HG03159 (cell line): ENCODE measurements around the gene GALNS.
"Not testable (repeated sequence)": the region's sequence is repeated elsewhere in the genome, so short reads cannot be mapped to it uniquely, and the experiment has no call there.

Experiments used
- ATAC-seq: cut with Tn5 transposase; IDR thresholded peaks from one replicate; pipeline ENCODE4 v1.9.1; 2021; ENCODE audit warnings: mild to moderate bottlenecking, moderate library complexity; ENCODE audit not compliant: unreplicated experiment

GALNS gene

DNA sequence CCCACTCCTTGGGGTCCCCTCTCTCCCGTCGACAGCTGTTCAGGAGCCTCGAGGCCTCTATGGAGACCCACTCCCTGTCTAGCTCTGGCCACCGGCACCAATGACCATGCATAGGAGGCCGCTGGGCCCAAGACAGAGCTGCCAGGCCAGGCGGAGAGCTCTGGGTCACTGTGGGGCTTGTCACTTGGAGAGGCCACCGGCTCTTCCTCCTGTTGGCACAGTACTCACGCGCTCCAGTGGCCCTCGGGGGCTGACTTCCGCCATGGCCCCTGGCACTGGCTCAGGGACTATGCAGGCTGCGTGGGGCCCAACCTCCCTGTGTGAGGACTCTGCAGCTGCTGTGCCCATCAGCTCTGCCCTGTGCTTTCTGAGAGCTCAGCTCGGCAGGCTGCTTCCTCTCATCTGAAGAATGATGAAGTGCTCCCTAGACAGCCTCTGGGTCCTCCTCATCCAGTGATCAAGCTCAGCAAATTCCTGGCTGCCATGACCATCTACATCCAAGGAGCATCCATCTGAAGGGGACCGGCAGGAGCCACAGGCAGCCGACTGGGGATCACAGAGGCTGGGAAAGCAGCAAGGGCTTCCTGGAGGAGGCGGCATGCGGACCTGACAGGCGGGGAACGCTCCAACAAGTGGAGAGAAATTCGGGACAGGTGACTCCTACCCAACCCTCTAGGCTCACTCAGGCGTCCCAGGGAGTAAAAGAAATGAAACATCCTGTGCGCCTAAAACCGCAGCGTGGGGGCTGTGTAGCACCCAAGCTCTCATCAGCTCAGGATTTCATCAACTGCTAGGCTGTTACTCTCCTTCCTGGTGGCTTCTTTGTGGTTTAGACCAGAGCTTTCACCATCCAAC lies 16.8 kb downstream of the GALNS start:
- ATAC-seq, result no peak

GRCh38 chr16:88839026-88839529 lies 17.7 kb downstream of the GALNS start:
- ATAC-seq, result no peak

DNA sequence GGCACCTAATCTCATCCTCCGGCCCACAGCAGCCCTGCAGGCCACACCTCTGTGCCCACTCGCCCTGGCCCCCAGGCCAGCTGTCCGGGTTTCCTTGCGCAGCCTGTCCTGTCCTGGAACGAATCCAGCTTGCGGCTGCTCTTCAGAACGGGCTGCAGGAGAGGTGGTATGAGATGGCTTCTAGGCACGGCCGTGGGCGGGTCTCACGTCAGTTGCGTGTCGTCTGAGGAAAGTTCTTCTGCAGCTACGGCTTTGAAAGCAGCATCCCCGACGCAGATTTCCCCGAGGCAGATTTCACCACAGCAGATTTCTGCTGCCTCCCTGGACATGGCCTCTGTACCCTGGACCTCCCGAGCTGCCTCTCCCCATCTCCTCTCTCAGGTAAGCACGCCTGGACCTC lies 18.2 kb downstream of the GALNS start:
- no peak for ATAC-seq

DNA sequence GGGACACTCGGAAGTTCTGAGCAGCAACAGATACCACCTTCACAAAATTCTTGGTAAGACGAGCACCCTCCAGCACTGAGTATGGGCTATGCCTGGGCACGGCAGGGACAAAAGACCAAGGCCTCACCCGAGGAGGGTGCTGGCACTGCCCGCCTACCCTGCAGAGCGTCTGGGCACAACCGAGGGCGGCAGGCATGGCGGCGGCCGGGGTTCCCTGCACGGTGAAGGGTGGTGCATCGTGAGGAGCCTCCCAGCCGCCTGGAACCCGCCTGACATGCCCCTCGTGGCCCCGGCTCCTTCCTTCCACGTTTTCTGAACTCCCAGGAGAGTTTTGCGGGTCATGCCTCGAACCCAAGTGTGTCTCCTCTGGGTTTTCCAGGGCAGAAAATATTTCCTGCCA lies 18.9 kb downstream of the GALNS start:
- ATAC-seq, result no peak

- no peak for ATAC-seq
These were observed 20.0 kb downstream of the GALNS start for GRCh38 chr16:88836791-88837190.

GRCh38 chr16:88835818-88836217 lies 20.9 kb downstream of the GALNS start:
- ATAC-seq, result no peak

DNA sequence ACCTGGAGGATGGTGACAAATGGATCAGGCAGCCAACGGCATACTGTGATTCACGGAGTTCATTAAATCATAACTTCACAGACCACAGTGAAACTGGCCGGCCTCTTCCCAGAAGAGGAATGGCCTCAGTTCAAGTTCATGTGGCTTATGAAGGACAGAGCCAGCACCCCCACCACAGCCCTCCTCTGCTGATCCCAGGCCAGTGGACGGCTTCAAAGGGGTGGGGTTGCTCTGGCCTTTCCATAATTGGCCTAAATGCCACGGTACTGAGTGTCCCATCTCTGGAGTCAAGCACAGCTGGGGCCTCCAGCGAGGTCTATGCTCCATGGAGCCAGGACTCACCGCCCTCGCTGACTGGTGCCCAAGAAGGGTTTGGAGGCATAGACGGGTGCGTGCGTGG lies 21.4 kb downstream of the GALNS start:
- no peak for ATAC-seq

DNA sequence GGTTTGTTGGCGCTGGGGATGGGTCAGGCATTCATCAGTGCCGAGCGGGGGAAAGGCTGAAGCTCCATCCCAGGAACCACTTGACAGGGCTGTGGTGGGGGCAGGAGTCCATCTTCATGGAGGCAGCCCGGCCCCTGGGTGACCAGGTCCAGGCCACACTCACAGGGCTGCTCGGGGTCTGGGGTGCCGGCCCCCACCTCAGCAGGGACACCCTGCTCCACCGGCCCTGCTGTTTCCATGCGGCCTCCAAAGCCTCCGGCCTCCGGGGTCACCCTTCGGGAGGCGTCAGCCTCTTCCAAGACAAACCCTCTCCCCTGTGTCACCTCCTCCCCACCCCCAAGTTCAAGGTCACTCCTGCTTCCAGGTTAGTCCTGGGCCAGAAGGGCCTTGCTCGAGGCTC lies 22.1 kb downstream of the GALNS start:
- no peak for ATAC-seq

DNA sequence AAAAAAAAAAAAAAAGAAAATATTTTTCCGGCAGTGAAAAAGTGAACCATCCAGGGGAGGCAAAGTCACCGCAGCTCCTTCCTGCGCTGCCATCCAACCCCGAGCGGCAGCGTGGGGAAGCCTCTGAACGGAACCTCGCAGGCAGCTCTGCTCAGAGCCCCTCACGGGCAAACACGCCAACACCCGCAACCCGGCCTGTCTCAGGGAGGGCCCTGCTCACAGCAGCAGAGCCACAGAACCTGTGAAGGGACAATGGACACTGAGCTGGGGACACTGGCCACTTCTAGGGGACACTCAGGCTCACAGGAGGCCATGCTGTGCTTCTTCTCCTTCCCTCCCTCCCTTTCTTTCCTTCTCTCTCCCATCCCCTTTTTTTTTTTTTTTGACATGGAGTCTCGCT lies 23.7 kb downstream of the GALNS start:
- ATAC-seq, result no peak

DNA sequence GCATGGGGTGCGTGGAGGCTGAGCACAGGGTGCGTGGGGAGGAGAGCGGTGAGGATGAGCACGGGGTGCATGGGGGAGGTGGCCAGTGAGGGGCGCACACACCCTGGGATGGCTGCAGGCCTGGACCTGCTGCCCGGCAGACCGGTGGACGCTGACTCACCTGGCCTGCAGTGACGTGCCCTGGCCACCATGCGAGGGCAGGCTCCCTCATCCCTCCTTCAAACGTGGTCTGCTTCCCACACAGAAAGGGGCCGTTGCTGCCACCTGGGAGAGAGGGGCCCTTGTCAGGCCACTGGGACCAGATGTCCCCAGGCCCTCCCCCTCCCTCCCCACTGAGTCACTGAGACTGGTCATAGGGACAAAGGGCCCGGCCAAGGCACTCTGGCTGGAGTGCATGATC lies 24.9 kb downstream of the GALNS start:
- no peak for ATAC-seq

- ATAC-seq, result no peak
These were observed 26.0 kb downstream of the GALNS start for GRCh38 chr16:88830783-88831182.

- ATAC-seq, result no peak
These were observed 26.5 kb downstream of the GALNS start for GRCh38 chr16:88830258-88830657.

GRCh38 chr16:88828711-88829110 lies 28.0 kb downstream of the GALNS start:
- no peak for ATAC-seq

- ATAC-seq, result no peak
These were observed 29.0 kb downstream of the GALNS start for GRCh38 chr16:88827727-88828126.

GRCh38 chr16:88826070-88826840 lies 30.5 kb downstream of the GALNS start:
- no peak for ATAC-seq

- ATAC-seq, result no peak
These were observed 31.6 kb downstream of the GALNS start for GRCh38 chr16:88825146-88825545.

- ATAC-seq, result no peak
These were observed 32.3 kb downstream of the GALNS start for GRCh38 chr16:88824256-88825077.

DNA sequence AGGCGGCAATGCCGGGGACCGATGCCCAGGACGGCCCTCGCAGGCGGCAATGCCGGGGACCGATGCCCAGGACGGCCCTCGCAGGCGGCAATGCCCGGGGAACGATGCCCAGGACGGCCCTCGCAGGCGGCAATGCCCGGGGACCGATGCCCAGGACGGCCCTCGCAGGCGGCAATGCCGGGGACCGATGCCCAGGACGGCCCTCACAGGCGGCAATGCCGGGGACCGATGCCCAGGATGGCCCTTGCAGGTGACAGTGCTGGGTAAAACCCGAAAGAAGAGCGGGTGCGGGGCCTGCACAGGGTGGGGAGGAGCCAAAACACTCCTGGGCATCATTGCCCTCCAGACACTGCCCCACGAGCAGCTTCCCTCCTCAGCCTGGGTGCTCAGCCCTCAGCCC lies 33.1 kb downstream of the GALNS start:
- not testable (repeated sequence) for ATAC-seq

DNA sequence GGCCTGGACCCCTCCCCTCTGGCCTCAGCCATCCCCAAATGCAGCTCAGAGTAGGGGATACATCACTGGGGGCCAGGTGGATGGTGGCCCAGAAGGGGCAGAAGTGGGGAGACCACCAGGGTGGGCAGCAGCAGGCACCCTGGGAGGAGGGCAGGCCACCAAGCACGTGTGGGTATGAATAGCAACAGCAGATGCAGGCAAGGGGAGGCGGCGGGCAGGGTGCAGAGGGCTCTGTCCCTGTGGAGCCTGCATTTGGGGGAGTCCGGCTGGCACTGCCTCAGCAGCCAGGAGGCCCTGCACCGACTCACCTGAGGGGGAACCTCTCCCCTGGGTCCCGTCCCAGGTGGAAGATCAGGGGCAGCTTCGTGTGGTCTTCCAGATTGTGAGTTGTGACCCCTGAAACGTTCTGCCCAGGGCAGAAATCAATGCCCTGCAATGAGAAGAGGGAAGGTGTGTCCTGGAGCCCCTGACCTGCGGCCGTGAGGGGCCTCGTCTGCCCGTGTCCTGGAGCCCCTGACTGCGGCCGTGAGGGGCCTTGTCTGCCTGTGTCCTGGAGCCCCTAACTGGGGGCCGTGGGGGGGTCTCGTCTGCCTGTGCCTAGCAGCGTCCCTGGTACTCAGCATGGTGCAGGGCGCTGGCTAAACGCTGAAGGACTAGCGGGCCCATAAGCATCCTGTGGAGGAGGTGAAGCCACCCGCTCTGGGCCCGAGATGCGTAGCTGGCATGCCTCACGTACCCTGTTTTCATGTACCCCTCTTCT lies 34.3 kb downstream of the GALNS start:
- no peak for ATAC-seq

DNA sequence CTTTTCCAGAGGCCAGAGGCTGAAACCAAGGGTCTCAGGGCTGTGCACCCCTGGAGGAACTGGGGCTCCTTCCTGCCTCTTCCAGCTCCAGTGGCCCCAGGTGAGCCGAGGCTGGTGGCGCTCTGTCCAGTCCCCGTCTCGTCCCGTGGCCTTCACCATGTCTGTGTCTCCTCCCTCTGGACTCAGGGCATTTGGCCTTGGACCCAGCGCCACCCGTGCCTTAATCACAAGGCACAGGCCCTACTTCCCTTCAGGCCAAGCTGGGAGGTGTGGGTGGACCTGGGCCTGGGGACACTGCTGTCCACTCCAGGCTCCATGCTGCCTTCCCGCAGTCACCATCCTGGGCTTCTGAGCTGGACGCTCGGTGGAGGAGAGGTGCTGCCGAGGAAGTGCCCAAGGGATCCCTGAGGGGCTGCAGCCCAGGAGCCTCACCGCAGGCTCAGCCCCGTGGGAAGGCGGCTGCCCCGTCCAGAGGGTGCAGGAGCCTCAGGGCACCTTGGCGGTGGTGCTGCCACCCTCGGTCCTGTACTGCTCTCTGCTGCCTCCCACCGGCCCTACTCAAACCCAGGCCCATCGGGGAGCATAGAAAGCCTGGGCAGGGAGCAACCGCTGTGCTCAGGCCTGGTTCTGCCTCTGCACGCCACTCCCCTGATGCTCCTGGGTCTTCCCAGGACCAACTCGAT lies 35.4 kb downstream of the GALNS start:
- no peak for ATAC-seq
